Measurements from ENCODE around the gene DPF3.
A peak's percentile ranks its signal among the peaks of the same experiment; 100 is the strongest.

The DPF3 gene

GRCh38 chr14:72926292-72927028 is 32.6 kb upstream of the DPF3 start, which contains the start of gene DCAF4:
Gene DCAF4, plus strand, starts transcription at chr14:72926464. Its CDS starts 11,515 bp downstream, at chr14:72937979.
- Histone ChIP-seq H3K36me3 (ENCODE audit: insufficient read depth, insufficient read length, low read length) (peaks cover 6% of the 10 kb centered on the region), H3K27me3 (ENCODE audit: insufficient read depth, insufficient read length) (peaks cover 5% of the 10 kb centered on the region), H3K4me1 (ENCODE audit: insufficient read depth, insufficient read length) (peaks cover 3% of the 10 kb centered on the region), H3K9me3 (ENCODE audit: insufficient read depth, low read length) (no peaks in the 10 kb centered on the region), H3K9ac (ENCODE audit: insufficient read length, low read depth) (peak within 1 kb of the TSS; percentile 76), H3K4me3 (ENCODE audit: insufficient read length, low read depth) (peak within 1 kb of the TSS; percentile 80)
- peak; percentile 89 for DNase-seq (ENCODE audit: low read depth, low spot score)
- no peak for TF ChIP-seq SUZ12 (IDR thresholded peaks at IDR 0.05; ENCODE audit: extremely low read depth, insufficient read depth, insufficient read length)
- TF ChIP-seq YY1 (IDR thresholded peaks at IDR 0.05; ENCODE audit: insufficient read depth, insufficient read length): no peak
- TF ChIP-seq ZNF274 (IDR thresholded peaks at IDR 0.05; ENCODE audit: low read depth, low read length): no peak

GRCh38 chr14:72925815-72926291 is 32.0 kb upstream of the DPF3 start:
- H3K4me3 ChIP-seq (ENCODE audit: insufficient read length, low read depth): peak overlapping the region; percentile 80

DNA sequence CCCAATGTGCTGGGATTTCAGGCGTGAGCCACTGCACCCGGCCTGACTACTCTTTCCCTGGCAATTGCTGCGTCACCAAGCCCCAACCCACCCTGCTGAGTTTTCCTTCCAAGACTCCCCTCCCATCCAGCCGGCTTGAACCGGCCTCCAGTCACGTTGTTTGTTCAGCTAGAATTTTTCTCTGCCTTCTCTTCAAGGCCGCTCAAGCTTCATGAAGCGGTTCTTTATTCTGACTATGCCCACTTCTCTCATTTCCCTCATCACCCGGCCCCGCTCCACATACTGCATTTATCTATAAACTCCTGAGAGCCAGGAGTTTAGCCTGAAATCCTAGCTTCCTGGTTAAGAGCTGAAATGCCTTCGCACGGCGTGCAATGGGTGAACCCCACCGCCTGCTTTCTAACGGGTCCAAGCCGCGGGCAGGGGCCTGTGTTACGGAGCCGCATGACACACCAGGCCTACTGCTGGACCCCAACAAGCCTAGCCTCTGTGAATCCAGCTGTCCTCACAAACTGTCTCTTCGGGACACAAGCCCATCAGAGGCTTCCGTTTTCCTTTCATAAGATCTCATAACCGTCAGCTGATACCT is 31.4 kb upstream of the DPF3 start:
- no peak for DNase-seq (ENCODE audit: low read depth, low spot score)
- Histone ChIP-seq H3K4me1 (ENCODE audit: insufficient read depth, insufficient read length) (peaks cover 3% of the 10 kb centered on the region), H3K9me3 (ENCODE audit: insufficient read depth, low read length) (no peaks in the 10 kb centered on the region), H3K4me3 (ENCODE audit: insufficient read length, low read depth) (peak overlapping the region; percentile 62), H3K36me3 (ENCODE audit: insufficient read depth, insufficient read length, low read length) (peaks cover 6% of the 10 kb centered on the region), H3K27me3 (ENCODE audit: insufficient read depth, insufficient read length) (peaks cover 5% of the 10 kb centered on the region), H3K9ac (ENCODE audit: insufficient read length, low read depth) (peak overlapping the region; percentile 67)
- no peak for TF ChIP-seq YY1 (IDR thresholded peaks at IDR 0.05; ENCODE audit: insufficient read depth, insufficient read length)
- no peak for TF ChIP-seq SUZ12 (IDR thresholded peaks at IDR 0.05; ENCODE audit: extremely low read depth, insufficient read depth, insufficient read length)
- no peak for TF ChIP-seq ZNF274 (IDR thresholded peaks at IDR 0.05; ENCODE audit: low read depth, low read length)

More at GRCh38 chr14:72925815-72926291, 32.0 kb upstream of the DPF3 start:
- H3K27me3 ChIP-seq (ENCODE audit: insufficient read depth, insufficient read length): peaks cover 5% of the 10 kb centered on the region
- no peak for TF ChIP-seq ZNF274 (IDR thresholded peaks at IDR 0.05; ENCODE audit: low read depth, low read length)
- TF ChIP-seq YY1 (IDR thresholded peaks at IDR 0.05; ENCODE audit: insufficient read depth, insufficient read length): no peak
- no peak for TF ChIP-seq SUZ12 (IDR thresholded peaks at IDR 0.05; ENCODE audit: extremely low read depth, insufficient read depth, insufficient read length)
- H3K9ac ChIP-seq (ENCODE audit: insufficient read length, low read depth): peak overlapping the region; percentile 67
- no peaks in the 10 kb centered on the region for H3K9me3 ChIP-seq (ENCODE audit: insufficient read depth, low read length)
- peaks cover 6% of the 10 kb centered on the region for H3K36me3 ChIP-seq (ENCODE audit: insufficient read depth, insufficient read length, low read length)
- peaks cover 3% of the 10 kb centered on the region for H3K4me1 ChIP-seq (ENCODE audit: insufficient read depth, insufficient read length)
- DNase-seq (ENCODE audit: low read depth, low spot score): no peak

DNA sequence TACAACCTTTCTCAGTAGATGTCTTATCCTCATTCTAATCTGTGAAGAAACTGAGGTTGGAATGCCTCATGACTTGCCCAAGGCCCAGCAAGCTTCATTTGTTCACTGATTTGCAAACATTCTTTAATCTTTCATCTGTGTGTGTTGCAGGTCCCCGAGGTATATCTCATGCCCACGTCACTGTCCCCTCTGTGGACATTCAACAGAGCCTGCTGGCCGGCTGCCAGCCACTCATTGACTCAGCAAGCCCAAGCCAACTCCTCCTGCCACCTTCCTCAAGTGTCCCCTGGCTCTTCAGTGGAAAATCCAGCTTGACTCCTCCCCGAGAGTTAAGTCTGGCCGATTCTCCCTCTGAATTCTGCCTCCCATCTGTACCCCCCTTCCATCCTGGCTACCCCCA is 30.4 kb upstream of the DPF3 start:
- Histone ChIP-seq H3K9me3 (ENCODE audit: insufficient read depth, low read length) (no peaks in the 10 kb centered on the region), H3K9ac (ENCODE audit: insufficient read length, low read depth) (no peak overlapping the region), H3K4me3 (ENCODE audit: insufficient read length, low read depth) (no peak overlapping the region), H3K4me1 (ENCODE audit: insufficient read depth, insufficient read length) (peaks cover 3% of the 10 kb centered on the region), H3K27me3 (ENCODE audit: insufficient read depth, insufficient read length) (peaks cover 5% of the 10 kb centered on the region), H3K36me3 (ENCODE audit: insufficient read depth, insufficient read length, low read length) (peaks cover 3% of the 10 kb centered on the region)
- DNase-seq (ENCODE audit: low read depth, low spot score): no peak
- TF ChIP-seq ZNF274 (IDR thresholded peaks at IDR 0.05; ENCODE audit: low read depth, low read length): no peak
- no peak for TF ChIP-seq YY1 (IDR thresholded peaks at IDR 0.05; ENCODE audit: insufficient read depth, insufficient read length)
- no peak for TF ChIP-seq SUZ12 (IDR thresholded peaks at IDR 0.05; ENCODE audit: extremely low read depth, insufficient read depth, insufficient read length)

- no peak for DNase-seq (ENCODE audit: low read depth, low spot score)
- no peak for TF ChIP-seq YY1 (IDR thresholded peaks at IDR 0.05; ENCODE audit: insufficient read depth, insufficient read length)
- no peak for TF ChIP-seq SUZ12 (IDR thresholded peaks at IDR 0.05; ENCODE audit: extremely low read depth, insufficient read depth, insufficient read length)
- no peak for TF ChIP-seq ZNF274 (IDR thresholded peaks at IDR 0.05; ENCODE audit: low read depth, low read length)
- Histone ChIP-seq H3K4me3 (ENCODE audit: insufficient read length, low read depth) (no peak overlapping the region), H3K4me1 (ENCODE audit: insufficient read depth, insufficient read length) (peaks cover 3% of the 10 kb centered on the region), H3K9ac (ENCODE audit: insufficient read length, low read depth) (no peak overlapping the region), H3K9me3 (ENCODE audit: insufficient read depth, low read length) (no peaks in the 10 kb centered on the region), H3K27me3 (ENCODE audit: insufficient read depth, insufficient read length) (peaks cover 5% of the 10 kb centered on the region), H3K36me3 (ENCODE audit: insufficient read depth, insufficient read length, low read length) (no peaks in the 10 kb centered on the region)
Measured at GRCh38 chr14:72921396-72921795, 27.5 kb upstream of the DPF3 start.

- Histone ChIP-seq H3K4me1 (ENCODE audit: insufficient read depth, insufficient read length) (no peaks in the 10 kb centered on the region), H3K4me3 (ENCODE audit: insufficient read length, low read depth) (no peak overlapping the region), H3K9ac (ENCODE audit: insufficient read length, low read depth) (no peak overlapping the region), H3K27me3 (ENCODE audit: insufficient read depth, insufficient read length) (no peaks in the 10 kb centered on the region), H3K9me3 (ENCODE audit: insufficient read depth, low read length) (no peaks in the 10 kb centered on the region), H3K36me3 (ENCODE audit: insufficient read depth, insufficient read length, low read length) (no peaks in the 10 kb centered on the region)
- no peak for DNase-seq (ENCODE audit: low read depth, low spot score)
- TF ChIP-seq SUZ12 (IDR thresholded peaks at IDR 0.05; ENCODE audit: extremely low read depth, insufficient read depth, insufficient read length): no peak
- TF ChIP-seq YY1 (IDR thresholded peaks at IDR 0.05; ENCODE audit: insufficient read depth, insufficient read length): no peak
- no peak for TF ChIP-seq ZNF274 (IDR thresholded peaks at IDR 0.05; ENCODE audit: low read depth, low read length)
Measured at GRCh38 chr14:72920008-72920407, 26.1 kb upstream of the DPF3 start.
